Measurements from ENCODE around the gene MGAT5.
"Not testable (repeated sequence)": the region's sequence is repeated elsewhere in the genome, so short reads cannot be mapped to it uniquely, and the experiment has no call there.

The MGAT5 gene

DNA sequence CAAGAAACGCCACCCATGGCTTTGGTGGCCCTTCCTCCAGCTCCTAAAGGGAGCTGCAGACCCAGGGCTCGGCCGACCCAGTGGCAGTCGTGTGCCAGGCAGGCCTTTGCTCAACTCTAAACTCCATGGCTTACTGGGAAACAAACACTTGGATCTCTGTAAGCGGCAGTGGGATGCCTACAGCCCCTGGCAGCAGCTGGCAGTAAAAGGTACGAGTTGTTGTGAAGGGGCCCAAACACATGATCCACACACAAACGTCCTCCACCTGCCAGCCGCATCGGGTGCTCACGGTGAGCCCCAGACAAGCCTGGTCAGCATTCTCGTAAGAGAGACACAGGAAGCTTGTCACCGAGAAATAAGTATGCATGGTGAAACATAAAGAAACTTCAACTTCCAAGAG lies 214.9 kb downstream of the MGAT5 start:
- no peak for DNase-seq
- Mint-ChIP-seq H3K9me3 (peaks cover 21% of the 10 kb centered on the region), H3K27ac (no peak overlapping the region)

GRCh38 chr2:134469516-134470115 lies 215.7 kb downstream of the MGAT5 start:
- H3K27me3 Mint-ChIP-seq (ENCODE audit: low read depth, poor library complexity), result peaks cover 3% of the 10 kb centered on the region
- H3K36me3 Mint-ChIP-seq (ENCODE audit: low read depth), result peaks cover 16% of the 10 kb centered on the region
- H3K9me3 Mint-ChIP-seq, result peaks cover 29% of the 10 kb centered on the region
- no peak for TF ChIP-seq CTCF (IDR thresholded peaks at IDR 0.05)
- H3K4me3 Mint-ChIP-seq, result no peak overlapping the region
- no peak for DNase-seq
- peaks cover 25% of the 10 kb centered on the region for H3K4me1 Mint-ChIP-seq
- no peak overlapping the region for H3K27ac Mint-ChIP-seq

More for the DNA sequence above, 214.9 kb downstream of the MGAT5 start:
- Mint-ChIP-seq H3K4me1 (peaks cover 25% of the 10 kb centered on the region), H3K27me3 (ENCODE audit: low read depth, poor library complexity) (peaks cover 3% of the 10 kb centered on the region), H3K36me3 (ENCODE audit: low read depth) (peaks cover 16% of the 10 kb centered on the region), H3K4me3 (no peak overlapping the region)
- no peak for TF ChIP-seq CTCF (IDR thresholded peaks at IDR 0.05)

- TF ChIP-seq CTCF (IDR thresholded peaks at IDR 0.05), result no peak
- Mint-ChIP-seq H3K27me3 (ENCODE audit: low read depth, poor library complexity) (peaks cover 3% of the 10 kb centered on the region), H3K4me1 (peaks cover 19% of the 10 kb centered on the region), H3K36me3 (ENCODE audit: low read depth) (peaks cover 16% of the 10 kb centered on the region), H3K27ac (no peak overlapping the region), H3K9me3 (peaks cover 32% of the 10 kb centered on the region), H3K4me3 (no peak overlapping the region)
- DNase-seq, result no peak
These were observed 216.8 kb downstream of the MGAT5 start for GRCh38 chr2:134470561-134471168.

DNA sequence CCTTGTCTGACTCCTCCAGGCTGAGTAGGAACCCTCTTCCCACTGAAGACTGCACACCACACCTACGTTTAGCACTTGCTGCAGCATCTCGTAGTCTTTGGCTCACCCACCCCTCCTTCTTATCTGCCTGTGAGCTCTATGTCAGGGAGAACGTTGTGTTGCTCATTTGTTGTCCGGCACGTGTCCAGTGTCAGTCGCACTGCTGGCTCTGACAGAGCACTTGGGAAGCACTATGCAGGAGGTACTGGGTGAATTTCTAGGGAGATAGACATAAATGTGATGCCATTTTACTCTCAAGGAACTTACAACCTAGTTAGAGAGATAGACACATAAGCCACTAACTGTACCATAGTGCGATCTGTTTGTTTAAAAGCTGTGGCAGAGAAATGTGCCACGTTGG lies 223.1 kb downstream of the MGAT5 start:
- Mint-ChIP-seq H3K9me3 (peaks cover 27% of the 10 kb centered on the region), H3K36me3 (ENCODE audit: low read depth) (peaks cover 14% of the 10 kb centered on the region)
- not testable (repeated sequence) for H3K4me1 Mint-ChIP-seq; DNase-seq; H3K4me3 Mint-ChIP-seq; H3K27me3 Mint-ChIP-seq (ENCODE audit: low read depth, poor library complexity); H3K27ac Mint-ChIP-seq

DNA sequence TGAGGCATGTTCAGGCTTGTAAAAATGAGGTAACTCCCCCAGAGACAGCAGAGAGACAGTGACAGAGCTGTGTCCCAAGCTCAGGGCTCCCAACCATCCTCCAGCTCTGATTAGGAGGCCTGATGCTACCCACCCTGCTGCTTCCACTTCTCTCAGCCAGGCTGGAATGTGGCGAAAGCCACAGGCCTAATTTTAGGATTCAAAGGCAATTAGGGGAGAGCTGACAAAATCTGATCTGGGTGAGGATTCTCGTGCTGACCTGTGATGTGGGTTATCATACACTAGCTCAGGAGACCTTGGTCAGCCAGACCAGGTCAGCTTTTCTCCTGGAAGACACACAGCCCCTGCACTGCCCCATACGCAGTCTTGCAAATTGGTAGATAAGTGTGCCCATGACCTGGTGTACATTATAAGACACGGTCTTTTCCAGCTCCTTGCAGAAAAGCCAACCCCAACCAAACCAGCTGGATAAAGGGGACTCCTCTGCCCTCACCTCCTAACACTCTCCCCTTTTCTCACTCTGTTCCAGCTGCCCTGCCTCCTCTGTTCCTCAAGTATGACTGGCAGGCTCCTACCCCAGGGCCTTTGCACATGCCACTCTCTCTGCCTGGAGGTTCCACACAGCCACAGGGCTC lies 225.9 kb downstream of the MGAT5 start:
- Mint-ChIP-seq H3K9me3 (peaks cover 1% of the 10 kb centered on the region), H3K4me3 (no peak overlapping the region), H3K4me1 (peaks cover 21% of the 10 kb centered on the region), H3K27ac (peak overlapping the region; percentile 73), H3K36me3 (ENCODE audit: low read depth) (no peaks in the 10 kb centered on the region), H3K27me3 (ENCODE audit: low read depth, poor library complexity) (peaks cover 3% of the 10 kb centered on the region)
- no peak for TF ChIP-seq CTCF (IDR thresholded peaks at IDR 0.05)
- DNase-seq, result no peak

DNA sequence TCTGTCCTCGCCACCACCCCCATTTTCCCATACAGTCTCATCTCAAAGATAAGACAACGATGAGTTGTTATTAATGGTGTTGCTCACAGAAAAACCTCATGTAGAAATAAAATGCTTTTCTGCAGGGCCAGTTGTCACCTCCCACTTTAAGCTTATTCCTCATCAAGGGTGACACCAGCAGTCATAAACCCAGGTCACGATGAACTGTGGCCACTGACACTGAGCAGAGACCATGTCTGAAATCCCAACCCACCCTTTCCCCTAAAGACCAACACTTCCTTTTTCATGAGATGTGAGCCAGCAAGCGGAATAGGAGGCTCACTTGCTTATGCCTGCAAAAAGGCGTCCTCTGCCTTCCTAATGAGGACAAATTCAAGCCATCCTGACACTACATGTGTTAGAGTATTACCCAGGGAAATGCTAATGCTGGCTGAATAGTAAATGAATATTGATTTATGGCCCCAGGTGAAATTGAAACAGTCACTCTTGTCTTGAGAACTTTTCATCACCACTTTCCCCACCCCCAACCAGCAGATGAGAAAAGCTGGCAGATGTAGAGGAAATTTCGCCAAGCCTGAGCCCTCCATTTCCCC lies 228.4 kb downstream of the MGAT5 start:
- Mint-ChIP-seq H3K4me1 (peaks cover 21% of the 10 kb centered on the region), H3K27me3 (ENCODE audit: low read depth, poor library complexity) (no peaks in the 10 kb centered on the region), H3K4me3 (no peak overlapping the region), H3K36me3 (ENCODE audit: low read depth) (no peaks in the 10 kb centered on the region), H3K9me3 (no peaks in the 10 kb centered on the region), H3K27ac (no peak overlapping the region)
- DNase-seq, result no peak
- no peak for TF ChIP-seq CTCF (IDR thresholded peaks at IDR 0.05)

All from nephron progenitor cell (in vitro differentiated cells).